Measurements from ENCODE around the gene S100Z.

DNA sequence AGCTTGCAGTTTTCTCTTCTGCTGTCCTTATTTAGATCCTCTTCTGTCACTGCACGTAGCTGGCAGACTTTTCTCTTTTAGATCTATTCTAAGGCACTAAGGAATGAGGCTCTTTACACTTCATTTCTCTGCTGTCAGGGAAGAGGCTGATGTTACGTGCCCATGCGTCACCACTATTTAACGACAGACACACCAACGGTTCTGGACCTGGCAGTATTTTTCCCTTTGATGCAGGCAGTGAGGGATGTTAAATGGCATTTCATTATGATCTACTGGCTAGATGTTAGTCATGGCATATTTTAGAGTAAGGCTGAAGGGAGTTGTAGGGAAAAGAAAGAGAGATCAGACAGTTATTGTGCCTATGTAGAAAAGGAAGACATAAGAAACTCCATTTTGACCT lies 94.8 kb downstream of the S100Z start:
- no peak for TF ChIP-seq POLR2A (IDR thresholded peaks at IDR 0.05)
- TF ChIP-seq, protein P1, sequence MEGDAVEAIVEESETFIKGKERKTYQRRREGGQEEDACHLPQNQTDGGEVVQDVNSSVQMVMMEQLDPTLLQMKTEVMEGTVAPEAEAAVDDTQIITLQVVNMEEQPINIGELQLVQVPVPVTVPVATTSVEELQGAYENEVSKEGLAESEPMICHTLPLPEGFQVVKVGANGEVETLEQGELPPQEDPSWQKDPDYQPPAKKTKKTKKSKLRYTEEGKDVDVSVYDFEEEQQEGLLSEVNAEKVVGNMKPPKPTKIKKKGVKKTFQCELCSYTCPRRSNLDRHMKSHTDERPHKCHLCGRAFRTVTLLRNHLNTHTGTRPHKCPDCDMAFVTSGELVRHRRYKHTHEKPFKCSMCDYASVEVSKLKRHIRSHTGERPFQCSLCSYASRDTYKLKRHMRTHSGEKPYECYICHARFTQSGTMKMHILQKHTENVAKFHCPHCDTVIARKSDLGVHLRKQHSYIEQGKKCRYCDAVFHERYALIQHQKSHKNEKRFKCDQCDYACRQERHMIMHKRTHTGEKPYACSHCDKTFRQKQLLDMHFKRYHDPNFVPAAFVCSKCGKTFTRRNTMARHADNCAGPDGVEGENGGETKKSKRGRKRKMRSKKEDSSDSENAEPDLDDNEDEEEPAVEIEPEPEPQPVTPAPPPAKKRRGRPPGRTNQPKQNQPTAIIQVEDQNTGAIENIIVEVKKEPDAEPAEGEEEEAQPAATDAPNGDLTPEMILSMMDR (IDR thresholded peaks at IDR 0.05): no peak
- TF ChIP-seq POLR2AphosphoS5 (IDR thresholded peaks at IDR 0.05): no peak
- TF ChIP-seq EP300 (IDR thresholded peaks at IDR 0.05; ENCODE audit: low read depth): no peak
